T47D (cell line): ENCODE data around the gene HECTD3.
A peak's percentile ranks its signal among the peaks of the same experiment; 100 is the strongest.

Experiments
- DNase-seq, 2 experiments: peaks; one replicate each; pipeline versions ENCODE4 v3.0.0 to v3.0.0-alpha.2; 2011 to 2012; ENCODE audit warnings: low read depth in 1 of 2, low spot score in 1 of 2
- JUND ChIP-seq: IDR thresholded peaks from 2 replicates; pipeline ENCODE4 v1.6.1; 2012; ENCODE audit warnings: low read depth
- in situ Hi-C: cut with HindIII; loops from 2 replicates; pipeline ENCODE4 v1.10.0; 2016; ENCODE audit warnings: low sequenced_read_pairs, low pct_unique_long_range_greater_than_20kb

The HECTD3 gene

DNA sequence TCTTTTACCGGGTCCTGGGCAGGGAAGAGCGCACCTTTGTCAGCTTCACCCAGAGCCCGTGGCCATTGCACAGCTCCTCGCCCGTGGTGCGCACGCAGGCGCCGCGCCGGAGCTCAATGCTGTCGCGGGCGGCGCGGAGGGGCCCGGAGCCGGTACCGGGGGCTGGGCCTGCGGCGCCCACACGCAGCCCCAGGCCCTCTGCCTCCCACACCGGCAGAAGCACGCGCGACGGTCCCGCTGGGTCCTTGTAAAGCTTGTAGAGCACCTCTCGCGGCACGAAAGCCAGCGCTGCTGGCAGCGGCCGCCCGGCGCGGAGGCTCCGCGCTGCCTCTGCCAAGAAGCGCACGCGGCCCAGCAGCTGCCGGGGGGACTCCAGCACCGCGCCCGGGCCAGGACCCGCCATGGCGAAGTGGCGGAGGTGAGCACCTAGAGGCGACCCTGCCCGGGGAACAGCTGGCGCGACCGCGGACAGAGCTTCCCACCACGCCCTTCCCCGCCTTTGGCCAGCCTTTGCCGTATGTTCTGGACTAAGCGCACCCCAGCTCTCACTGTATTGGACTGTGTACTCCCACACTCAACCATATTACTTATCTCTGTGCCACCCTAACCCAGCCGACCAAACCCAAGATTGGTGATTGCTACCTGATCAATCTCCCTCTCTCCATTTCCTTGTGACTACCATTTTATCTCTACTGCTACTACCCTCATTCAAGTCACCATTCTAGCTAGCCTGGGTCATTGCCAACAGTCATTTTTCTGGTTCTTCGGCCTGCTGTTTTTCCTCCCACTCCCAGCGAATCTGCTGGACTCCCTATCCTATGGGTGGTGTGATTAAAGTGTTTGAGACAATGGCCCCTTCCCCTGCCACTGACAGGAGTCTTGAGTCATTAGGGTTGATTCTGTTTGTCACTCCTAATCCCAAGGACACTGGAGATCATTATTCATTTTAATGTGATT is at the start of gene HECTD3:
TSS of gene HECTD3 (minus strand) at position 470 of the 957 bp plus-strand sequence. CDS start at position 403, 67 bp downstream.
- in situ Hi-C loops, result no loop called here
- peak; percentile 61 to 76 for DNase-seq
- TF ChIP-seq JUND, result no peak

GRCh38 chr1:45059829-45060228 is 48.7 kb upstream of the HECTD3 start:
- no peak for TF ChIP-seq JUND
- peak in 1 of 2 experiments; percentile 14 for DNase-seq
- in situ Hi-C loops, result no loop called here

DNA sequence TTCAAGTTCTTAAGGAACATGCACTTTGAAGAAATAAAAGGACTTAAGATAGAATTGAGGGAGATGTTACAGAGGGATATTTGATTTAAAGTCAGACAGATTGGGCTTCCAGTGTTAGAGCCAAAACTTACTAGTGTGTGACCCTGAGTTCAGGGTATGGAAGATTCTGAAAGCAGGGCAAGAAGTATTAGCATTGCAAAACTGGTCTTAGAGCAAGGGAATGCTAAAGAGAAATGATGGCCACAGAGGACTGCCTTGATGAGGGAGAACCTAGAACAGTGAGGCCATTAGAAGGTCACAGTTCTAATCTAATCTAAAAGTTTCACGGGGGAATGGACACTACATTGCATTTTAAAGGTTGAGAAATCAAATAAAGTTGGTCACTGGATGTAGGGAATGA is 46.4 kb upstream of the HECTD3 start:
- TF ChIP-seq JUND, result no peak
- DNase-seq, result no peak
- in situ Hi-C loops, result no loop called here

DNA sequence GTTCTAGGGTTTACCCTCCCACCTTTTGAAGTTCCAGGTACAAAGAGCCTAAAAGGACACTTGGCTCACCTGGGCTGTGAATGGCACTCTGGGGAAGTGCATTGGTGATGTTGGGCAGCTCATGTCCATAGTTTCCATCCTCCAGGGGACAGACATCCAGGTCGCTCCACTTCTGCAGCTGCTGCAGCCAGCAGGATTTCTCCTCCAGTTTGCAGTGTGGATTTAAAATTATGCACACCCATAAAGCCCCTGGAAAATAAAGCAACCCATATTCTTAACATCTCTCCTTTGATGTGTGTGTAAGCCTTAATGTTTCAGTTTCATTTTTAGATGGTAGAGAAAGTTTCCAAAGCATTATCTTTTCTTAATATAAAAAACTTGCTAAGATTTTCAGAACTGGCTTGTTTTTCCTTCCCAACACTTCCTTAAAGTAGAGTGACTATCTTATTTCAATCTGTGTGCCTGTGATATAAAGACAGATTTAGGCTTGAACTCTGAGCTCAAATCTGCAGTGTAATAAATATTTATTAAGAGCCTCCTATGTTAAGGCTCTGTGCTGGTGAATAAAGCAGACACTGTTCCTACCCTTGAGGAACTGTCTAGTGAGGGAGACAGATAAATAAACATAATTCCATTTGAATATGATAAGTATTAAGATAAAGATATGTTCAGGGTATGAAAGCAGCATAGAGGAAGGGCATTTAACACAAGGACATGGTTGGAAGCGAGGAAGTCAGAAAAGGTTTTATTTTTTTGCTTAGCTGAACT is 40.1 kb upstream of the HECTD3 start:
- TF ChIP-seq JUND, result no peak
- in situ Hi-C loops, result no loop called here
- DNase-seq, result no peak

DNA sequence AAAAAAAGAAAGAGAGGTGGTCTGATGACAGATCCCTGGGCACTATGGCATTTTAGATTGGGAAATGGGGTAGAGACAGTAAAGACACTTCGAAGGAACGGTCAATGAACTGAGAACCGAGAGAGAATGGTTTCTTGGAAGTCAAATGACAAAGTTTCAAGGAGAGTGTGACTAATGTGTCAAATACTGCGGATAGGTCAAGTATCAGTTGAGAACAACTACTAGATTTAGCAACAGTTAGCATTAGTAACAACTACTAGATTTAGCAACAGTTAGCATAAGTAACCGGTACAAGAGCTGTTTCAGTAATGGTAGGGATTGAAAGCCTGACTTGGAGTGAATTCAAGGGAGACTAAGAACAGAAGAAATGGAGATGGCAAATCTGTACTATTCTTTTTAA is 35.9 kb upstream of the HECTD3 start:
- TF ChIP-seq JUND, result no peak
- no peak for DNase-seq
- in situ Hi-C loops, result no loop called here

- no peak for DNase-seq
- in situ Hi-C loops, result no loop called here
- TF ChIP-seq JUND, result no peak
Measured at GRCh38 chr1:45044916-45045315, 33.8 kb upstream of the HECTD3 start.

DNA sequence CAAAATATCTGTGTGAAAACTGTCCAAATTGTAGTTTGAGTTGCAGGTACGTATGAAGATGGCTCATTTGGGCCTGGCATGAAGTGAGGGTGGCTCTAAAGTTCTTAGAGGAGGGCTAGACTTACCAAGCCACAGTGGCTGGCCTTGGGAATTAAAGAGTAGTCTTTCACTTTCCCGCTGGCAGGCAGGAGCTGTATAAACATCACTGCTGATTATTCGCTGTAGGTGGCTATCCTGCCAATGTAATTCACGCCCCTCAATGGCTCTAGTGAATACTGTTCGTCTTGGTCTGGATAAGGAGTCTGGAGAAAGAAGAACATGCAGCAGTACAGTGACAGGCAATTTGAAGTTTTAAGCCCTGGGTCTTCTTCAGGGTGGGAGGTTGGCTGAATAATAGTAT is 32.0 kb upstream of the HECTD3 start:
- no peak for DNase-seq
- in situ Hi-C loops, result no loop called here
- TF ChIP-seq JUND, result no peak

DNA sequence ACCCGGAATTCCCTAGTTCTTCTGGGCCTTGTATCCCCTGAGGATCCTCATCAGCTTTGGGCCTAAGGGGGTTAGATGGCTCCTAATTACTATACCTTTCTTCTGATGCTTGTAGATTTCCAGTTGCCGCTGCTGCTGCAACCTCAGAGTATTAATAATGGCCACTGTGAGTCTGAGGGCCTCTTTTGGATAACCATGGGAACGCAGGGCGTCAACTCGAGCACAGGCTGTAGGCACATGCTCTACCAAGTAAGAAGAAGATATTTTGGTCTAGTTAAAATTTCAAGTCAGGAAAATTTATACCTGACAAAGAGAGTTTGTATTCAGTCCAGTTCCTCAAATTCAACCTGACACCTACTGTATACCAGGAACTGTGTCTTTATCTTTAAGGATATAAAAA is 29.2 kb upstream of the HECTD3 start:
- in situ Hi-C loops, result no loop called here
- DNase-seq, result no peak
- no peak for TF ChIP-seq JUND

- in situ Hi-C loops, result no loop called here
- TF ChIP-seq JUND, result no peak
- DNase-seq, result no peak
Measured at GRCh38 chr1:45038661-45039364, 27.7 kb upstream of the HECTD3 start.

DNA sequence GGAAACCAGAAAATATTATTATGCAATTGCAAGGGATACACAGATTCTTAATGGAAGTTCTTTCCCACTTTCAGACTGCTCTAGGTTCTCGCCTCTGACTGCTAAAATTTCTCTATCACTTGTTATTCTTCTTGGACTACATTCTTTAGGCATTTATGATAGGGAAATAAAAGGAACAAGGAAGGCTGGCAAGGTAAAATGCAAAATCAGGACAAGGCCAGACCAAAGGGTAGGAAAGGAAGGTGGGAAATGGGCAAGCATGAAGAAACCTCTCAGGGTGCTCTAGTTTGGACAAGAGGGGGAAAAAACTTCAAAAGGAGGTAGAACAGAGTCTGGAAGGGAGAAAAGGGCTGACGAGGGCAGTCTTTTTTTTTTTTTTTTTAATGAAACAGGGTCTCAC is 27.1 kb upstream of the HECTD3 start:
- in situ Hi-C loops, result no loop called here
- no peak for TF ChIP-seq JUND
- no peak for DNase-seq

GRCh38 chr1:45037456-45037855 is 26.3 kb upstream of the HECTD3 start:
- no peak for TF ChIP-seq JUND
- no peak for DNase-seq
- in situ Hi-C loops, result no loop called here

DNA sequence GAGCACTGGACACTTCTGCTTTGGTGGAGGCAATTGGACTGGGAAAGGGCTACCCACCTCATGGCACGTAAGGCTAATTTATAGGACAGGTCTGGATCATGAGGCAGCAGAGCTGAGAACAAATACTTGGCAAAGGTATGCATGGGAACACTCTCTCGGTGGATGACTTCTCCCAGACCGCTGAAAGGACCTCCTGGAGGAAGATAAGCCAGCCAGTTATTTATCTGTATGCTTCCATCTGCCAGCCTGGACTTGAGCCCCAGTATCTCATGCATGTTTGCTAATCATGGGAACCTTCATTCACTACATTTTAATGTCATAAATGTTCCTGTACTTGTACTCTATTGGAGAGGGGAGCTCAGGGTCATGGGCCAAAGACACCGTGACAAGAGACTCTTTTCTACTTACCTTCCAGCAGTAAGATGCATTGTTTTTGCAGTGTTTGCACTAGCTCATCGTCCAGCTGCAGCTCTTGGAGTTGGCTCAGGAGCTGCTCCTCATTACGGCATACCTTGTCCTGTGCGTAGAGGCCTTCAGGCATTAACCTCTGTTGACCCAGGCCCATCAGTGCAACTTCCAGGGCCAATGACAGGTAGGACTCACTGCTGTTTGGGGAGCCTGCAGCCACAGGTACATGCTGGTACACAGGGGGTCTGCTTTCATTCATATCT is 24.6 kb upstream of the HECTD3 start:
- DNase-seq, result no peak
- in situ Hi-C loops, result no loop called here
- TF ChIP-seq JUND, result no peak
